Liver (tissue), 9 donors: ENCODE data around the gene TRIM67. TPM values are rescaled to one million over a fixed set of nuclear protein-coding genes. Genes with fewer than 3 reads are reported as not detected.
A peak's percentile ranks its signal among the peaks of the same experiment; 100 is the strongest.

ENCODE experiments used
- DNase-seq: peaks from one replicate; pipeline ENCODE4 v3.0.0-alpha.2; 2017; ENCODE audit warnings: low spot score
- H3K27ac ChIP-seq, 2 donors: one replicate each; pipeline ENCODE4 v1.7.0; 2013; ENCODE audit warnings: inconsistent platforms in 2 of 2, low read length in 2 of 2, control low read depth in 1 of 2, low read depth in 1 of 2, mild to moderate bottlenecking in 1 of 2
- H3K27me3 ChIP-seq, 4 donors: one replicate each; pipeline versions ENCODE4 v1.6.1 to v1.7.0; 2013; ENCODE audit warnings: low read length in 3 of 4, inconsistent platforms in 1 of 4, mild to moderate bottlenecking in 1 of 4, moderate library complexity in 1 of 4; ENCODE audit not compliant: control insufficient read depth in 4 of 4, insufficient read depth in 4 of 4
- H3K36me3 ChIP-seq, 4 donors: one replicate each; pipeline versions ENCODE4 v1.6.1 to v1.7.0; 2013; ENCODE audit warnings: low read length in 3 of 4, mild to moderate bottlenecking in 3 of 4, low read depth in 1 of 4, moderate library complexity in 1 of 4; ENCODE audit not compliant: control insufficient read depth in 4 of 4, insufficient read depth in 3 of 4
- H3K4me1 ChIP-seq, 4 donors: one replicate each; pipeline versions ENCODE4 v1.6.1 to v1.7.0; 2013; ENCODE audit warnings: low read length in 3 of 4, mild to moderate bottlenecking in 3 of 4, moderate library complexity in 1 of 4; ENCODE audit not compliant: control insufficient read depth in 4 of 4, insufficient read depth in 4 of 4
- H3K4me3 ChIP-seq, 3 donors: one replicate each; pipeline versions ENCODE4 v1.6.1 to v1.7.0; 2013; ENCODE audit warnings: low read length in 3 of 3, control low read depth in 1 of 3, low read depth in 1 of 3, mild to moderate bottlenecking in 1 of 3
- H3K9ac ChIP-seq, 2 donors: one replicate each; pipeline ENCODE4 v1.7.0; 2013; ENCODE audit warnings: low read length in 2 of 2, mild to moderate bottlenecking in 2 of 2, moderate library complexity in 2 of 2, control low read depth in 1 of 2, low read depth in 1 of 2
- H3K9me3 ChIP-seq, 4 donors: one replicate each; pipeline versions ENCODE4 v1.6.1 to v1.7.0; 2013; ENCODE audit warnings: low read length in 3 of 4; ENCODE audit not compliant: control insufficient read depth in 4 of 4
- CTCF ChIP-seq: fragments of 150-350 bp; IDR thresholded peaks from 2 replicates; pipeline ENCODE4 v1.5.1; 2017; ENCODE audit warnings: improper control_type of control experiment, low read depth, low read length; ENCODE audit not compliant: missing input control
- EGR1 ChIP-seq, 2 donors: IDR thresholded peaks; 2 replicates each; pipeline ENCODE4 v1.6.1; 2016 to 2018; ENCODE audit warnings: antibody characterized with exemption in 2 of 2, low read depth in 2 of 2
- FOXA1 ChIP-seq: IDR thresholded peaks from 2 replicates; pipeline ENCODE4 v1.6.1; 2016; ENCODE audit warnings: antibody characterized with exemption
- FOXA2 ChIP-seq: IDR thresholded peaks from 2 replicates; pipeline ENCODE4 v1.6.1; 2016; ENCODE audit warnings: antibody characterized with exemption
- GABPA ChIP-seq, 2 donors: IDR thresholded peaks in 1 of 2; conservative IDR thresholded peaks in 1 of 2; 2 replicates each; pipeline ENCODE4 v1.6.1; 2016; ENCODE audit warnings: antibody characterized with exemption in 2 of 2, mild to moderate bottlenecking in 1 of 2, moderate library complexity in 1 of 2
- HNF4A ChIP-seq, 2 donors: conservative IDR thresholded peaks; 2 replicates each; pipeline ENCODE4 v1.6.1; 2016; ENCODE audit warnings: antibody characterized with exemption in 2 of 2, mild to moderate bottlenecking in 2 of 2
- JUND ChIP-seq, 2 donors: IDR thresholded peaks; 2 replicates each; pipeline ENCODE4 v1.6.1; 2016; ENCODE audit warnings: antibody characterized with exemption in 2 of 2
- NR2F2 ChIP-seq: IDR thresholded peaks from 2 replicates; pipeline ENCODE4 v1.6.1; 2016; ENCODE audit warnings: antibody characterized with exemption
- RAD21 ChIP-seq, 2 donors: IDR thresholded peaks; 2 replicates each; pipeline ENCODE4 v1.6.1; 2016; ENCODE audit warnings: antibody characterized with exemption in 2 of 2, mild to moderate bottlenecking in 2 of 2
- RXRA ChIP-seq, 2 donors: IDR thresholded peaks; 2 replicates each; pipeline ENCODE4 v1.6.1; 2017 to 2018; ENCODE audit warnings: antibody characterized with exemption in 2 of 2, mild to moderate bottlenecking in 1 of 2
- SP1 ChIP-seq: IDR thresholded peaks from 2 replicates; pipeline ENCODE4 v1.6.1; 2018; ENCODE audit warnings: antibody characterized with exemption, mild to moderate bottlenecking
- TAF1 ChIP-seq: conservative IDR thresholded peaks from 2 replicates; pipeline ENCODE4 v1.6.1; 2016; ENCODE audit warnings: antibody characterized with exemption, mild to moderate bottlenecking
- YY1 ChIP-seq: IDR thresholded peaks from 2 replicates; pipeline ENCODE4 v1.6.1; 2016; ENCODE audit warnings: antibody characterized with exemption, mild to moderate bottlenecking
- WGBS: extraction: QIAGEN DNeasy Blood & Tissue Kit; methylation state at CpG from one replicate; pipeline ENCODE4 v1.1.7; 2013; 5-methylcytosine and 5-hydroxymethylcytosine counted together
- polyA plus RNA-seq, 2 donors: library from polyadenylated mRNA; stranded (reverse) in 1 of 2; unstranded in 1 of 2; fragments of 200-250 nt in 1 of 2; fragments of >200 nt in 1 of 2; fragmentation: Nextera tagmentation in 1 of 2; extraction: Ambion mirVana in 1 of 2; gene quantifications; one replicate each; pipeline versions ENCODE4 v1.2.1 to v1.2.3, GENCODE V29; 2013 to 2015
- total RNA-seq, 2 donors: library from RNA; depleted of rRNA; stranded (reverse); fragments of >200 nt; gene quantifications; one replicate each; pipeline ENCODE4 v1.2.3, GENCODE V29; 2014
- TF ChIP-seq, protein P1 (sequence below): IDR thresholded peaks from 2 replicates; pipeline ENCODE4 v1.6.1; 2016; ENCODE audit warnings: antibody characterized with exemption, mild to moderate bottlenecking
- TF ChIP-seq, protein P2 (sequence below): IDR thresholded peaks from 2 replicates; pipeline ENCODE4 v1.6.1; 2016; ENCODE audit warnings: antibody characterized with exemption
- TF ChIP-seq, protein P3 (sequence below): IDR thresholded peaks from 2 replicates; pipeline ENCODE4 v1.6.1; 2016; ENCODE audit warnings: antibody characterized with exemption
- donor health status: healthy.
- donor health status: healthy.
- donor health status: healthy.
- donor health status: healthy.
- donor health status: healthy.

Gene TRIM67
- total and polyA plus RNA-seq, 4 donors = under 0.01 to 0.05 TPM; not detected in 2

- no peak overlapping the region for H3K4me3 ChIP-seq
- H3K36me3 ChIP-seq = no peaks in the 10 kb centered on the region
- DNase-seq = no peak
- H3K9ac ChIP-seq = no peak overlapping the region
- H3K9me3 ChIP-seq = peaks cover 0 to 6% (median 0%) of the 10 kb centered on the region in 4 donors
- peaks cover 0 to 2% (median 0%) of the 10 kb centered on the region in 4 donors for H3K27me3 ChIP-seq
- no peaks in the 10 kb centered on the region for H3K4me1 ChIP-seq
- H3K27ac ChIP-seq = no peak overlapping the region
- TF ChIP-seq SP1 = no peak
- peak; percentile 41 for TF ChIP-seq NR2F2
- 65% methylated on average over 12 of the region's 12 CpGs for WGBS
Measured at GRCh38 chr1:231192620-231193163, 30.8 kb downstream of the TRIM67 start.

GRCh38 chr1:231193710-231194340, 32.0 kb downstream of the TRIM67 start:
- TF ChIP-seq, protein P1, sequence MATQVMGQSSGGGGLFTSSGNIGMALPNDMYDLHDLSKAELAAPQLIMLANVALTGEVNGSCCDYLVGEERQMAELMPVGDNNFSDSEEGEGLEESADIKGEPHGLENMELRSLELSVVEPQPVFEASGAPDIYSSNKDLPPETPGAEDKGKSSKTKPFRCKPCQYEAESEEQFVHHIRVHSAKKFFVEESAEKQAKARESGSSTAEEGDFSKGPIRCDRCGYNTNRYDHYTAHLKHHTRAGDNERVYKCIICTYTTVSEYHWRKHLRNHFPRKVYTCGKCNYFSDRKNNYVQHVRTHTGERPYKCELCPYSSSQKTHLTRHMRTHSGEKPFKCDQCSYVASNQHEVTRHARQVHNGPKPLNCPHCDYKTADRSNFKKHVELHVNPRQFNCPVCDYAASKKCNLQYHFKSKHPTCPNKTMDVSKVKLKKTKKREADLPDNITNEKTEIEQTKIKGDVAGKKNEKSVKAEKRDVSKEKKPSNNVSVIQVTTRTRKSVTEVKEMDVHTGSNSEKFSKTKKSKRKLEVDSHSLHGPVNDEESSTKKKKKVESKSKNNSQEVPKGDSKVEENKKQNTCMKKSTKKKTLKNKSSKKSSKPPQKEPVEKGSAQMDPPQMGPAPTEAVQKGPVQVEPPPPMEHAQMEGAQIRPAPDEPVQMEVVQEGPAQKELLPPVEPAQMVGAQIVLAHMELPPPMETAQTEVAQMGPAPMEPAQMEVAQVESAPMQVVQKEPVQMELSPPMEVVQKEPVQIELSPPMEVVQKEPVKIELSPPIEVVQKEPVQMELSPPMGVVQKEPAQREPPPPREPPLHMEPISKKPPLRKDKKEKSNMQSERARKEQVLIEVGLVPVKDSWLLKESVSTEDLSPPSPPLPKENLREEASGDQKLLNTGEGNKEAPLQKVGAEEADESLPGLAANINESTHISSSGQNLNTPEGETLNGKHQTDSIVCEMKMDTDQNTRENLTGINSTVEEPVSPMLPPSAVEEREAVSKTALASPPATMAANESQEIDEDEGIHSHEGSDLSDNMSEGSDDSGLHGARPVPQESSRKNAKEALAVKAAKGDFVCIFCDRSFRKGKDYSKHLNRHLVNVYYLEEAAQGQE = no peak
- TF ChIP-seq RXRA (IDR thresholded peaks at IDR 0.05) (no peak), NR2F2 (no peak), FOXA2 (no peak), CTCF (no peak), SP1 (no peak), GABPA (IDR thresholded peaks at IDR 0.05 in 1 of 2, conservative IDR thresholded peaks at IDR 0.05 in 1 of 2) (no peak), FOXA1 (no peak), TAF1 (no peak), HNF4A (conservative IDR thresholded peaks at IDR 0.05) (no peak), EGR1 (IDR thresholded peaks at IDR 0.05; ENCODE audit: low read depth in 2 of 2) (no peak), JUND (IDR thresholded peaks at IDR 0.05) (no peak), RAD21 (IDR thresholded peaks at IDR 0.05) (no peak), YY1 (no peak)
- TF ChIP-seq, protein P2, sequence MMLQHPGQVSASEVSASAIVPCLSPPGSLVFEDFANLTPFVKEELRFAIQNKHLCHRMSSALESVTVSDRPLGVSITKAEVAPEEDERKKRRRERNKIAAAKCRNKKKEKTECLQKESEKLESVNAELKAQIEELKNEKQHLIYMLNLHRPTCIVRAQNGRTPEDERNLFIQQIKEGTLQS = no peak
- TF ChIP-seq, protein P3, sequence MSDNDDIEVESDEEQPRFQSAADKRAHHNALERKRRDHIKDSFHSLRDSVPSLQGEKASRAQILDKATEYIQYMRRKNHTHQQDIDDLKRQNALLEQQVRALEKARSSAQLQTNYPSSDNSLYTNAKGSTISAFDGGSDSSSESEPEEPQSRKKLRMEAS = no peak
- Histone ChIP-seq H3K27ac (no peak overlapping the region), H3K36me3 (no peaks in the 10 kb centered on the region), H3K27me3 (no peaks in the 10 kb centered on the region), H3K4me1 (no peaks in the 10 kb centered on the region), H3K9me3 (peaks cover 0 to 6% (median 0%) of the 10 kb centered on the region in 4 donors), H3K9ac (no peak overlapping the region), H3K4me3 (no peak overlapping the region)
- WGBS = 84% methylated on average over 10 of the region's 10 CpGs
- DNase-seq = no peak
